Mesenteric fat pad (tissue), 1 donor: ENCODE results near the gene IER3IP1. TPM values are rescaled to one million over a fixed set of nuclear protein-coding genes. Genes with fewer than 3 reads are reported as not detected.

ENCODE experiments used
- total RNA-seq: library from RNA; stranded (reverse); fragmentation: NEBNext Ultra II Directional; extraction: Animal tissue kit (Norgen Biotek cat#: 25700); gene quantifications from one replicate; pipeline ENCODE4 v1.2.1, GENCODE V29; 2021
- donor health status: DM: yes; HTN: yes; CAD: no.

IER3IP1 gene
- total RNA-seq, 1 donor from 2014 or later: 13.6 TPM

Other genes starting within 250 kb of the IER3IP1 start
- not detected for gene ELOA2, start 140.7 kb downstream of the IER3IP1 start, total RNA-seq
- gene HDHD2, start 25.9 kb downstream of the IER3IP1 start, total RNA-seq: 34.8 TPM
- not detected for gene SKOR2, start 75.3 kb upstream of the IER3IP1 start, total RNA-seq